GM10248 (cell line): ENCODE measurements around the gene KCNC4.

Experiments
- CTCF ChIA-PET: fragments of 300-600 bp; sonication (Branson Sonifier 250); formaldehyde crosslinking; extraction: SDS; loops from one replicate; lab custom pipeline; 2021; ENCODE audit warnings: antibody characterized with exemption; lab: Yijun Ruan, JAX
- POLR2A ChIA-PET: fragments of 350-650 bp; sonication (Branson Sonifier 250); formaldehyde crosslinking; extraction: SDS; loops from one replicate; lab custom pipeline; 2020; ENCODE audit warnings: antibody characterized with exemption; lab: Yijun Ruan, JAX
- DNase-seq: peaks from one replicate; pipeline ENCODE4 v3.0.0; 2012; ENCODE audit errors: extremely low spot score
- CTCF ChIP-seq: IDR thresholded peaks from 2 replicates; pipeline ENCODE4 v1.5.1; 2012; ENCODE audit warnings: mild to moderate bottlenecking, low read depth; ENCODE audit errors: extremely low read depth, missing control alignments, control extremely low read depth

Gene KCNC4

GRCh38 chr1:110241516-110241915, 31.4 kb downstream of the KCNC4 start:
- no peak for DNase-seq
- no peak for TF ChIP-seq CTCF
- ChIA-PET POLR2A (no interaction called here), CTCF (interaction anchor here (1.1 to 5.5 kb wide), 3 partner anchors 26 to 71 kb away, joined by 4 to 30 read pairs (median 9); no protein-coding TSS in a partner anchor)

- ChIA-PET POLR2A (no interaction called here), CTCF (interaction anchor here (2.6 to 5.5 kb wide), 2 partner anchors 34 to 70 kb away, joined by 9 to 30 read pairs; no protein-coding TSS in a partner anchor)
- TF ChIP-seq CTCF, result no peak
- no peak for DNase-seq
Measured at GRCh38 chr1:110242062-110242461, 31.9 kb downstream of the KCNC4 start.

- CTCF ChIA-PET, result interaction anchor here (3.4 to 5.5 kb wide), 2 partner anchors 34 to 70 kb away, joined by 11 to 30 read pairs; no protein-coding TSS in a partner anchor
- TF ChIP-seq CTCF, result no peak
- POLR2A ChIA-PET, result no interaction called here
Measured at GRCh38 chr1:110242731-110243130, 32.6 kb downstream of the KCNC4 start.

GRCh38 chr1:110243146-110243545, 33.0 kb downstream of the KCNC4 start:
- ChIA-PET POLR2A (no interaction called here), CTCF (interaction anchor here (1.2 to 5.5 kb wide), 3 partner anchors 35 to 217 kb away, joined by 5 to 30 read pairs (median 11); no protein-coding TSS in a partner anchor)
- DNase-seq, result no peak
- no peak for TF ChIP-seq CTCF

More at GRCh38 chr1:110242731-110243130, 32.6 kb downstream of the KCNC4 start:
- no peak for DNase-seq

- POLR2A ChIA-PET, result no interaction called here
- CTCF ChIA-PET, result interaction anchor here (1.2 to 5.5 kb wide), 6 partner anchors 14 to 253 kb away, joined by 3 to 30 read pairs (median 7); no protein-coding TSS in a partner anchor
- TF ChIP-seq CTCF, result no peak
- DNase-seq, result peak; percentile 49
Measured at GRCh38 chr1:110243574-110243973, 33.5 kb downstream of the KCNC4 start.

- TF ChIP-seq CTCF, result no peak
- CTCF ChIA-PET, result interaction anchor here (0.7 to 5.5 kb wide), 14 partner anchors 8 to 214 kb away, joined by 3 to 30 read pairs (median 3); no protein-coding TSS in a partner anchor
- no peak for DNase-seq
- POLR2A ChIA-PET, result interaction anchor here (1.2 kb wide), 1 partner anchor 93 kb away, joined by 3 read pairs; the partner anchor contains the start of gene RBM15
Measured at GRCh38 chr1:110245876-110246620, 35.9 kb downstream of the KCNC4 start.
